C4-2B (cell line): ENCODE data around the gene ITGB1BP1.

ENCODE experiments used
- ZFX ChIP-seq: fragments of 450-650 bp; IDR thresholded peaks from 2 replicates; pipeline ENCODE4 v1.6.1; 2017
- TF ChIP-seq, protein P1 (sequence below): fragments of 450-650 bp; conservative IDR thresholded peaks from 2 replicates; pipeline ENCODE4 v1.5.1; 2017; ENCODE audit warnings: mild to moderate bottlenecking

DNA sequence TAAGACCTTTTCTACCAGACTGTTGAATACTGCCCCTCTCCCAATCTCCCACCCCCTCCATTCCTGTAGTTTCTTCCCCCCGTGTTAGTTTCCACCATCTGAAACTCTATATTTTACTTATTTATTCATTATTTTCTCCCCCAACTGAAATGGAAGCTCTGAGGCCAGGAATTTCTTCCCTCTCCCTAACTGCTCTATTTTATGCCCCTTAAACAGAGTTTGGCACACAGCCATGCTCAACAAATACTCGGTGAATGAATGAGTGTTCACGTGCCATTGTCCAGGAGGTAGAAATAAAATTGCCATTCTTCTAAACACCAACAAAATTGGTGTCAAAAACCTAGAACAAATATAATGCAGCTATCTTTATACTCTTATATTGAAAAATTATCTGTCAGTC, 5.6 kb downstream of the ITGB1BP1 start:
- TF ChIP-seq, protein P1, sequence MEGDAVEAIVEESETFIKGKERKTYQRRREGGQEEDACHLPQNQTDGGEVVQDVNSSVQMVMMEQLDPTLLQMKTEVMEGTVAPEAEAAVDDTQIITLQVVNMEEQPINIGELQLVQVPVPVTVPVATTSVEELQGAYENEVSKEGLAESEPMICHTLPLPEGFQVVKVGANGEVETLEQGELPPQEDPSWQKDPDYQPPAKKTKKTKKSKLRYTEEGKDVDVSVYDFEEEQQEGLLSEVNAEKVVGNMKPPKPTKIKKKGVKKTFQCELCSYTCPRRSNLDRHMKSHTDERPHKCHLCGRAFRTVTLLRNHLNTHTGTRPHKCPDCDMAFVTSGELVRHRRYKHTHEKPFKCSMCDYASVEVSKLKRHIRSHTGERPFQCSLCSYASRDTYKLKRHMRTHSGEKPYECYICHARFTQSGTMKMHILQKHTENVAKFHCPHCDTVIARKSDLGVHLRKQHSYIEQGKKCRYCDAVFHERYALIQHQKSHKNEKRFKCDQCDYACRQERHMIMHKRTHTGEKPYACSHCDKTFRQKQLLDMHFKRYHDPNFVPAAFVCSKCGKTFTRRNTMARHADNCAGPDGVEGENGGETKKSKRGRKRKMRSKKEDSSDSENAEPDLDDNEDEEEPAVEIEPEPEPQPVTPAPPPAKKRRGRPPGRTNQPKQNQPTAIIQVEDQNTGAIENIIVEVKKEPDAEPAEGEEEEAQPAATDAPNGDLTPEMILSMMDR, result no peak
- TF ChIP-seq ZFX, result no peak
